GM13976 (cell line): Measurements from ENCODE around the gene CABP2.
"Not testable (repeated sequence)": the region's sequence is repeated elsewhere in the genome, so short reads cannot be mapped to it uniquely, and the experiment has no call there.

Source experiments
- DNase-seq: peaks from one replicate; pipeline ENCODE4 v3.0.0; 2012; ENCODE audit warnings: low spot score
- CTCF ChIP-seq: IDR thresholded peaks from 2 replicates; pipeline ENCODE4 v1.5.1; 2012; ENCODE audit warnings: borderline replicate concordance, mild to moderate bottlenecking; ENCODE audit not compliant: insufficient read depth; ENCODE audit errors: extremely low read depth, missing control alignments, control extremely low read depth
- in situ Hi-C: fragments of 300-500 bp; cut with MboI; formaldehyde crosslinking; loops from one replicate; pipeline ENCODE4 v1.12.0; 2022; ENCODE audit warnings: low sequenced_read_pairs, mixed read lengths, inconsistent platforms; ENCODE audit not compliant: unreplicated experiment

Gene CABP2

GRCh38 chr11:67548555-67549110 is 25.4 kb upstream of the CABP2 start:
- no peak for TF ChIP-seq CTCF
- DNase-seq, result no peak
- in situ Hi-C loops, result no loop called here

- DNase-seq, in situ Hi-C loops: not testable (repeated sequence)
These were observed 24.9 kb upstream of the CABP2 start for GRCh38 chr11:67548112-67548511.

- in situ Hi-C loops, result no loop called here
- no peak for TF ChIP-seq CTCF
- no peak for DNase-seq
These were observed 22.0 kb upstream of the CABP2 start for GRCh38 chr11:67545280-67545679.

- in situ Hi-C loops, result no loop called here
- no peak for DNase-seq
These were observed 21.5 kb upstream of the CABP2 start for GRCh38 chr11:67544616-67545242.

GRCh38 chr11:67543585-67543984 is 20.3 kb upstream of the CABP2 start:
- in situ Hi-C loops, result no loop called here
- DNase-seq, result no peak
- TF ChIP-seq CTCF, result no peak

More at GRCh38 chr11:67544616-67545242, 21.5 kb upstream of the CABP2 start:
- no peak for TF ChIP-seq CTCF

GRCh38 chr11:67542971-67543370 is 19.7 kb upstream of the CABP2 start:
- no peak for TF ChIP-seq CTCF
- no peak for DNase-seq
- in situ Hi-C loops, result no loop called here

- TF ChIP-seq CTCF, result no peak
- peak; percentile 23 for DNase-seq
- in situ Hi-C loops, result no loop called here
These were observed 18.9 kb upstream of the CABP2 start for GRCh38 chr11:67542169-67542568.
